ENCODE results near the gene FARS2. TPM values are rescaled to one million over a fixed set of nuclear protein-coding genes. Genes with fewer than 3 reads are reported as not detected.

Gene FARS2
- polyA plus RNA-seq, 1 donor (not counting 4 experiments of a cell fraction or from before 2014, with no cell fraction given): 21.3 TPM

DNA sequence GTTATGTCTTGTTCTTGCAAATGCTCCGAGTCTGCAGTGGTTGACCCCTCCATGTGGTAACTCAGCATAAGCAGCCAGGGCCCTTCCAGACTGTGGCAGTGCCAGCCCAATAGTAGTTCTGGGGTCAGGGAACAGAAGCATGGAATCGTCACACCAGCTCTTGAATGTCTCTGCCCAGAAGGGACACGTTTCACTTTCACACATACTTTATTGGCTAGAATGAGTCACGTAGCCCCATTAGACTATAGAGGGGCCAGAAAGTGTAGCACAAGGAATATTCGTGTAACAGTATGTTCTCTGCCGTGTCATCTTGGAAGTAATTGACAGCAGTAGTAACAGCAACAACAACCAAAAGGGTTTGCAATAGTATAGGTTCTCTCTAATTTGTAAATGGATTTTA lies 254.7 kb downstream of the FARS2 start:
- Histone ChIP-seq H3K4me1 (ENCODE audit: control insufficient read depth, extremely low read depth, insufficient read depth, low read length) (no peaks in the 10 kb centered on the region), H3K9ac (ENCODE audit: control insufficient read depth, extremely low read depth, insufficient read depth, low read length) (no peak overlapping the region), H3K9me3 (ENCODE audit: control insufficient read depth, low read depth, low read length) (no peaks in the 10 kb centered on the region), H3K79me2 (ENCODE audit: control insufficient read depth, insufficient read depth, low read length) (no peaks in the 10 kb centered on the region), H3K4me2 (ENCODE audit: control insufficient read depth, extremely low read depth, insufficient read depth, low read depth, low read length) (no peak overlapping the region), H3K27ac (ENCODE audit: control insufficient read depth, insufficient read depth, low read length) (no peak overlapping the region), H3K9me1 (ENCODE audit: control insufficient read depth, extremely low read depth, insufficient read depth, low read length) (no peaks in the 10 kb centered on the region), H2AFZ (ENCODE audit: control insufficient read depth, low read length) (no peak overlapping the region), H3K4me3 (ENCODE audit: control insufficient read depth in 2 of 3, extremely low read depth in 1 of 3, insufficient read depth in 2 of 3, low read depth in 1 of 3, low read length in 3 of 3) (no peak overlapping the region), H3K36me3 (ENCODE audit: control insufficient read depth in 2 of 2, extremely low read depth in 1 of 2, insufficient read depth in 2 of 2, low read length in 2 of 2) (no peaks in the 10 kb centered on the region), H3K27me3 (ENCODE audit: control insufficient read depth, extremely low read depth, insufficient read depth, low read length) (no peaks in the 10 kb centered on the region), H4K20me1 (ENCODE audit: control insufficient read depth, extremely low read depth, insufficient read depth, low read length) (no peaks in the 10 kb centered on the region)
- no peak for TF ChIP-seq EZH2 (IDR thresholded peaks at IDR 0.05; ENCODE audit: low read length)
- TF ChIP-seq, protein P1, sequence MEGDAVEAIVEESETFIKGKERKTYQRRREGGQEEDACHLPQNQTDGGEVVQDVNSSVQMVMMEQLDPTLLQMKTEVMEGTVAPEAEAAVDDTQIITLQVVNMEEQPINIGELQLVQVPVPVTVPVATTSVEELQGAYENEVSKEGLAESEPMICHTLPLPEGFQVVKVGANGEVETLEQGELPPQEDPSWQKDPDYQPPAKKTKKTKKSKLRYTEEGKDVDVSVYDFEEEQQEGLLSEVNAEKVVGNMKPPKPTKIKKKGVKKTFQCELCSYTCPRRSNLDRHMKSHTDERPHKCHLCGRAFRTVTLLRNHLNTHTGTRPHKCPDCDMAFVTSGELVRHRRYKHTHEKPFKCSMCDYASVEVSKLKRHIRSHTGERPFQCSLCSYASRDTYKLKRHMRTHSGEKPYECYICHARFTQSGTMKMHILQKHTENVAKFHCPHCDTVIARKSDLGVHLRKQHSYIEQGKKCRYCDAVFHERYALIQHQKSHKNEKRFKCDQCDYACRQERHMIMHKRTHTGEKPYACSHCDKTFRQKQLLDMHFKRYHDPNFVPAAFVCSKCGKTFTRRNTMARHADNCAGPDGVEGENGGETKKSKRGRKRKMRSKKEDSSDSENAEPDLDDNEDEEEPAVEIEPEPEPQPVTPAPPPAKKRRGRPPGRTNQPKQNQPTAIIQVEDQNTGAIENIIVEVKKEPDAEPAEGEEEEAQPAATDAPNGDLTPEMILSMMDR (optimal IDR thresholded peaks at IDR 0.05 in 1 of 3, IDR thresholded peaks at IDR 0.05 in 1 of 3, conservative IDR thresholded peaks at IDR 0.05 in 1 of 3; ENCODE audit: extremely low read depth in 1 of 3, insufficient read depth in 2 of 3, low read length in 3 of 3): no peak
- dilution Hi-C loops (cut with MboI; ENCODE audit: extremely low pct_ligation_motif_present, low sequenced_read_pairs): no loop called here
- FAIRE-seq: no peak
- no peak for DNase-seq (ENCODE audit: low read depth, low spot score)

DNA sequence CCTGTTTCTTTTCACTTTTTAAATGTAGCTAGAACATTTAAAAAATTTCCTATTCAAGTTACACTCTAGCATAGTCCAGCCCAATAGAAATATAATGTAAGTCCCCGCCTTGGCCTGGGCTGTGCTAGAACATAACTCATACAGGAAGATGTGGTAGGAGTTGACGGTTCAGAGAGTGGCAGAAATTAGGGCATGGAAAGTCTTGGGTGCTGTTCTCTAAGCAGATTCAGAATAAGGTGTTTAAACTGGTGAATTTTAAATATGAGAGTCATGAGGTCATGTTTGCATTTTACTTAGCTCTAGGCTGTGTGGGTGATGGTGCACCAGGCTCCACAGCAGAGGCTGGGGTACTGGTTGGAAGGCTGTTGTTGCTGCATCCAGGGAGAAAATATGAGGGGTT lies 256.5 kb downstream of the FARS2 start:
- H4K20me1 ChIP-seq (ENCODE audit: control insufficient read depth, extremely low read depth, insufficient read depth, low read length): no peaks in the 10 kb centered on the region
- dilution Hi-C loops (cut with MboI; ENCODE audit: extremely low pct_ligation_motif_present, low sequenced_read_pairs): no loop called here
- H3K9ac ChIP-seq (ENCODE audit: control insufficient read depth, extremely low read depth, insufficient read depth, low read length): no peak overlapping the region
- H3K4me3 ChIP-seq (ENCODE audit: control insufficient read depth in 2 of 3, extremely low read depth in 1 of 3, insufficient read depth in 2 of 3, low read depth in 1 of 3, low read length in 3 of 3): no peak overlapping the region
- no peaks in the 10 kb centered on the region for H3K9me1 ChIP-seq (ENCODE audit: control insufficient read depth, extremely low read depth, insufficient read depth, low read length)
- H3K9me3 ChIP-seq (ENCODE audit: control insufficient read depth, low read depth, low read length): no peaks in the 10 kb centered on the region
- no peak overlapping the region for H3K27ac ChIP-seq (ENCODE audit: control insufficient read depth, insufficient read depth, low read length)
- no peaks in the 10 kb centered on the region for H3K27me3 ChIP-seq (ENCODE audit: control insufficient read depth, extremely low read depth, insufficient read depth, low read length)
- H3K36me3 ChIP-seq (ENCODE audit: control insufficient read depth in 2 of 2, extremely low read depth in 1 of 2, insufficient read depth in 2 of 2, low read length in 2 of 2): no peaks in the 10 kb centered on the region
- no peak overlapping the region for H3K4me2 ChIP-seq (ENCODE audit: control insufficient read depth, extremely low read depth, insufficient read depth, low read depth, low read length)
- DNase-seq (ENCODE audit: low read depth, low spot score) (no peak), FAIRE-seq (no peak)
- no peaks in the 10 kb centered on the region for H3K79me2 ChIP-seq (ENCODE audit: control insufficient read depth, insufficient read depth, low read length)
- H3K4me1 ChIP-seq (ENCODE audit: control insufficient read depth, extremely low read depth, insufficient read depth, low read length): no peaks in the 10 kb centered on the region
- TF ChIP-seq, protein P1 (optimal IDR thresholded peaks at IDR 0.05 in 1 of 3, IDR thresholded peaks at IDR 0.05 in 1 of 3, conservative IDR thresholded peaks at IDR 0.05 in 1 of 3; ENCODE audit: extremely low read depth in 1 of 3, insufficient read depth in 2 of 3, low read length in 3 of 3): no peak
- TF ChIP-seq EZH2 (IDR thresholded peaks at IDR 0.05; ENCODE audit: low read length): no peak
- no peak overlapping the region for H2AFZ ChIP-seq (ENCODE audit: control insufficient read depth, low read length)
